H1 (cell line): ENCODE measurements around the gene PIAS4. TPM values are rescaled to one million over a fixed set of nuclear protein-coding genes. Genes with fewer than 3 reads are reported as not detected.

Source experiments
- BCL11A ChIP-seq, 2 experiments: IDR thresholded peaks; one replicate each; pipeline ENCODE4 v1.6.1; 2011; ENCODE audit warnings: low read depth in 2 of 2, low read length in 2 of 2, mild to moderate bottlenecking in 2 of 2
- CHD7 ChIP-seq: fragments of 300-600 bp; sonication (generic); IDR thresholded peaks from 2 replicates; pipeline ENCODE4 v1.7.1; 2012; ENCODE audit warnings: low read length, moderate library complexity, mild to moderate bottlenecking, inconsistent platforms; ENCODE audit not compliant: insufficient replicate concordance
- FOSL1 ChIP-seq: IDR thresholded peaks from 2 replicates; pipeline ENCODE4 v1.6.1; 2011; ENCODE audit warnings: mild to moderate bottlenecking, low read depth, low read length, moderate library complexity; ENCODE audit not compliant: insufficient read depth
- MAX ChIP-seq: IDR thresholded peaks from 2 replicates; pipeline ENCODE4 v1.6.1; 2012; ENCODE audit warnings: inconsistent platforms
- PHF8 ChIP-seq: fragments of 200-600 bp; sonication (generic); conservative IDR thresholded peaks from 2 replicates; pipeline ENCODE4 v1.7.1; 2012; ENCODE audit warnings: low read depth, mild to moderate bottlenecking, inconsistent platforms, low read length, moderate library complexity
- RAD21 ChIP-seq, 2 experiments: IDR thresholded peaks in 1 of 2; conservative IDR thresholded peaks in 1 of 2; 2 replicates each; pipeline ENCODE4 v1.6.1; 2011; ENCODE audit warnings: low read depth in 2 of 2, low read length in 2 of 2, improper control_type of control experiment in 1 of 2, inconsistent platforms in 1 of 2, mild to moderate bottlenecking in 1 of 2, moderate library complexity in 1 of 2
- SIRT6 ChIP-seq: IDR thresholded peaks from one replicate; pipeline ENCODE4 v1.7.1; 2012; ENCODE audit warnings: low read length, inconsistent platforms
- SP2 ChIP-seq: IDR thresholded peaks from 2 replicates; pipeline ENCODE4 v1.6.1; 2012; ENCODE audit warnings: mild to moderate bottlenecking, low read length, inconsistent platforms
- SUZ12 ChIP-seq: fragments of 200-600 bp; sonication (generic); IDR thresholded peaks from 2 replicates; pipeline ENCODE4 v1.6.1; 2012; ENCODE audit warnings: mild to moderate bottlenecking, inconsistent platforms, low read length, moderate library complexity, mixed read lengths
- polyA plus RNA-seq, 7 experiments: library from polyadenylated mRNA; depleted of rRNA in 3 of 7; stranded (reverse) in 5 of 7; unstranded in 2 of 7; fragments of >200 nt in 5 of 7; fragments of 200-250 nt in 2 of 7; gene quantifications; 1 replicate in 5 of 7; 2 replicates in 1 of 7; 4 replicates in 1 of 7; pipeline versions ENCODE4 v1.2.1 to v1.2.3, GENCODE V29; 2011 to 2013; ENCODE audit warnings: missing spikeins in 2 of 7, mixed read lengths in 2 of 7
- total RNA-seq: library from RNA; stranded (reverse); fragmentation: NEBNext Ultra II Directional; extraction: Animal tissue kit (Norgen Biotek cat#: 25700); gene quantifications from 2 replicates; pipeline ENCODE4 v1.2.1, GENCODE V29; 2021

The PIAS4 gene
- total and polyA plus RNA-seq, 2 of the 8 experiments (the other 6 are each of a cell fraction or from before 2014, with no cell fraction given) = 30.2 to 51.4 TPM

GRCh38 chr19:4037301-4037949, 29.9 kb downstream of the PIAS4 start (continued):
- no peak for TF ChIP-seq CHD7
- no peak for TF ChIP-seq PHF8
- no peak for TF ChIP-seq MAX
- TF ChIP-seq SUZ12 = no peak
- no peak for TF ChIP-seq FOSL1
- TF ChIP-seq SP2 = no peak
- no peak for TF ChIP-seq BCL11A (IDR thresholded peaks at IDR 0.05; ENCODE audit: low read depth in 2 of 2, low read length in 2 of 2)
- no peak for TF ChIP-seq RAD21 (IDR thresholded peaks at IDR 0.05 in 1 of 2, conservative IDR thresholded peaks at IDR 0.05 in 1 of 2; ENCODE audit: low read depth in 2 of 2, low read length in 2 of 2)
- TF ChIP-seq SIRT6 = no peak
